HG03103 (cell line): Measurements from ENCODE around the gene SLC1A7.

Experiments used
- ATAC-seq: cut with Tn5 transposase; IDR thresholded peaks from one replicate; pipeline ENCODE4 v1.9.1; 2021; ENCODE audit warnings: low read depth; ENCODE audit not compliant: unreplicated experiment

The SLC1A7 gene

GRCh38 chr1:53078333-53079101 lies 63.9 kb downstream of the SLC1A7 start:
- ATAC-seq: no peak

GRCh38 chr1:53077599-53077965 lies 64.9 kb downstream of the SLC1A7 start:
- no peak for ATAC-seq

- no peak for ATAC-seq
These were observed 65.5 kb downstream of the SLC1A7 start for GRCh38 chr1:53076721-53077598.

- no peak for ATAC-seq
These were observed 66.3 kb downstream of the SLC1A7 start for GRCh38 chr1:53076165-53076564.

GRCh38 chr1:53075761-53076163 lies 66.7 kb downstream of the SLC1A7 start:
- ATAC-seq: no peak

GRCh38 chr1:53075206-53075605 lies 67.2 kb downstream of the SLC1A7 start:
- no peak for ATAC-seq

GRCh38 chr1:53074313-53075154 lies 67.9 kb downstream of the SLC1A7 start:
- ATAC-seq: no peak

- ATAC-seq: no peak
These were observed 68.5 kb downstream of the SLC1A7 start for GRCh38 chr1:53073868-53074311.

GRCh38 chr1:53073287-53073686 lies 69.2 kb downstream of the SLC1A7 start:
- ATAC-seq: no peak

- no peak for ATAC-seq
These were observed 70.5 kb downstream of the SLC1A7 start for GRCh38 chr1:53071915-53072314.

GRCh38 chr1:53071167-53071865 lies 71.1 kb downstream of the SLC1A7 start:
- ATAC-seq: no peak

GRCh38 chr1:53070621-53071020 lies 71.8 kb downstream of the SLC1A7 start:
- no peak for ATAC-seq

GRCh38 chr1:53069663-53070327 lies 72.6 kb downstream of the SLC1A7 start:
- no peak for ATAC-seq

GRCh38 chr1:53069265-53069662 lies 73.2 kb downstream of the SLC1A7 start:
- ATAC-seq: no peak

GRCh38 chr1:53068314-53069099 lies 73.9 kb downstream of the SLC1A7 start:
- ATAC-seq: no peak

GRCh38 chr1:53067886-53068285 lies 74.6 kb downstream of the SLC1A7 start:
- no peak for ATAC-seq

GRCh38 chr1:53066891-53067738 lies 75.3 kb downstream of the SLC1A7 start:
- ATAC-seq: no peak

- no peak for ATAC-seq
These were observed 76.0 kb downstream of the SLC1A7 start for GRCh38 chr1:53066488-53066887.
